RKO (cell line): ENCODE results near the gene CDC25B.

Experiments
- DNase-seq: peaks from one replicate; pipeline ENCODE4 v3.0.0-alpha.2; 2016; ENCODE audit warnings: low spot score

The CDC25B gene

GRCh38 chr20:3804254-3804751 lies 8.2 kb downstream of the CDC25B start:
- DNase-seq, result no peak

GRCh38 chr20:3804781-3805180 lies 8.7 kb downstream of the CDC25B start:
- DNase-seq, result no peak

- DNase-seq, result no peak
Observed at GRCh38 chr20:3808544-3808943, 12.4 kb downstream of the CDC25B start.

GRCh38 chr20:3811467-3812258 lies 15.6 kb downstream of the CDC25B start:
- DNase-seq, result peak; percentile 95

- no peak for DNase-seq
Observed at GRCh38 chr20:3812259-3812681, 16.2 kb downstream of the CDC25B start.

GRCh38 chr20:3812975-3813847 lies 17.1 kb downstream of the CDC25B start:
- DNase-seq, result no peak

- no peak for DNase-seq
Observed at GRCh38 chr20:3813848-3814581, 17.9 kb downstream of the CDC25B start.

GRCh38 chr20:3814928-3815495 lies 18.9 kb downstream of the CDC25B start:
- DNase-seq, result no peak

- DNase-seq, result no peak
Observed at GRCh38 chr20:3815703-3816315, 19.7 kb downstream of the CDC25B start.

GRCh38 chr20:3818155-3819151 lies 22.3 kb downstream of the CDC25B start:
- peak; percentile 84 for DNase-seq

- DNase-seq, result no peak
Observed at GRCh38 chr20:3819411-3820047, 23.4 kb downstream of the CDC25B start.

GRCh38 chr20:3820048-3820900 lies 24.2 kb downstream of the CDC25B start, which contains the start of gene AP5S1:
Gene AP5S1, plus strand, starts transcription at chr20:3820547. Its CDS starts 1,571 bp downstream, at chr20:3822118.
- peak; percentile 98 for DNase-seq

GRCh38 chr20:3820901-3821727 lies 25.0 kb downstream of the CDC25B start:
- DNase-seq, result no peak

GRCh38 chr20:3821996-3822395 lies 25.9 kb downstream of the CDC25B start:
- no peak for DNase-seq

GRCh38 chr20:3823881-3824280 lies 27.8 kb downstream of the CDC25B start:
- no peak for DNase-seq

GRCh38 chr20:3825526-3825925 lies 29.4 kb downstream of the CDC25B start:
- no peak for DNase-seq

- no peak for DNase-seq
Observed at GRCh38 chr20:3826420-3826819, 30.3 kb downstream of the CDC25B start.

GRCh38 chr20:3828798-3829197 lies 32.7 kb downstream of the CDC25B start:
- no peak for DNase-seq
